HUES48 (cell line): ENCODE measurements around the gene NAGLU.

Experiments used
- H3K27ac ChIP-seq: one replicate; pipeline ENCODE4 v1.7.0; 2013; ENCODE audit warnings: low read depth, low read length, inconsistent platforms
- H3K27me3 ChIP-seq: 2 replicates; pipeline ENCODE4 v1.6.1; 2013; ENCODE audit warnings: mild to moderate bottlenecking, low read length; ENCODE audit not compliant: control insufficient read depth, insufficient read depth
- H3K36me3 ChIP-seq: 2 replicates; pipeline ENCODE4 v1.6.1; 2013; ENCODE audit warnings: low read length; ENCODE audit not compliant: control insufficient read depth, insufficient read depth
- H3K4me1 ChIP-seq: 2 replicates; pipeline ENCODE4 v1.6.1; 2013; ENCODE audit warnings: mild to moderate bottlenecking, low read length; ENCODE audit not compliant: control insufficient read depth, insufficient read depth
- H3K4me3 ChIP-seq: 2 replicates; pipeline ENCODE4 v1.5.1; 2013; ENCODE audit warnings: mild to moderate bottlenecking, low read depth, low read length
- H3K9ac ChIP-seq: 2 replicates; pipeline ENCODE4 v1.6.1; 2013; ENCODE audit warnings: mild to moderate bottlenecking, low read depth, low read length, moderate library complexity
- H3K9me3 ChIP-seq: 2 replicates; pipeline ENCODE4 v1.6.1; 2013; ENCODE audit warnings: low read length; ENCODE audit not compliant: control insufficient read depth, insufficient read depth

NAGLU gene

GRCh38 chr17:42536048-42536371, at the start of gene NAGLU:
NAGLU (plus strand) TSS chr17:42536241; CDS start chr17:42536273, 32 bp downstream.
- no peaks in the 10 kb centered on the region for H3K9me3 ChIP-seq
- peaks cover 16% of the 10 kb centered on the region for H3K27me3 ChIP-seq
- peak within 1 kb of the TSS; percentile 81 for H3K9ac ChIP-seq
- peak within 1 kb of the TSS; percentile 65 for H3K4me3 ChIP-seq
- peaks cover 11% of the 10 kb centered on the region; the same call in 1 of the 2 replicates for H3K36me3 ChIP-seq
- peak within 1 kb of the TSS; percentile 58 for H3K27ac ChIP-seq
- peaks cover 17% of the 10 kb centered on the region for H3K4me1 ChIP-seq

DNA sequence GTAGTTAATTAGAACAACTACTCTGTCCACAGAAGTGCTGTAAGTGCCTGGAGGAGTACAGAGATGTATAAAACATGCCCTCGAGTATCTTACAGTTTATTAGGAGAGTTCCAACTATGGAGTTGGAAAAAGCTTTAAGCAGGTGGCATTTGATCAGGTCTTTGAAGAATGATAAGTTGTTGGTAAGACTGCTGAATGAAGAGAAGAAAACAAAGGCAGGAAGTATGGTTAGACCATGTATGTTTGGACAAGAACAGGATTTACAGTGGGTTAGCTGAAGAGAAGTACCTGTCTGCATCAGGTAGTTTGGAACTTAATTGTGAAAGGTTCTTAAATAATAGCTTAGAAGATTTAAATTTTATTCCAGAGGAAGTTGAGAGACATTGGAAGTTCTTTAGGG, 48.0 kb upstream of the NAGLU start:
- H3K27ac ChIP-seq: no peak overlapping the region
- H3K9ac ChIP-seq: no peak overlapping the region
- H3K4me1 ChIP-seq: no peaks in the 10 kb centered on the region
- H3K4me3 ChIP-seq: no peak overlapping the region
- peaks cover 79% of the 10 kb centered on the region for H3K36me3 ChIP-seq
- no peaks in the 10 kb centered on the region for H3K9me3 ChIP-seq
- no peaks in the 10 kb centered on the region for H3K27me3 ChIP-seq

DNA sequence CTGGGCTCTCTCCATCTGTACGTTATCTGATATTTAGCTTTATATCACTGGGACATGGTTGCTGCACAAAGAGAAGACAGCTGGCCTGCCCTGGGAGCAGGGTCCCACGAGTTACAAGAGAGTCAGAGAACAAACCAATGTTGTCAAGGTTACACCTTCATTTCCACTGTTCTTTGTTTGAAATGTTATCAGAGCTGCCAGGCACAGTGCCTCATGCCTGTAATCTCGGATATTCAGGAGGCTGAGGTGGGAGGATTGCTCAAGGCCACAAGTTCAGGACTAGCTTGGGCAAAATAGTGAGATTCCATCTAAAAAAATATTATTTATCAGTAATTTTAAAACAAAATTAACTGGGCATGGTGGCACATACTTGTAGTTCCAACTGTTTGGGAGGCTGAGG, 42.7 kb upstream of the NAGLU start:
- no peaks in the 10 kb centered on the region for H3K4me1 ChIP-seq
- H3K27ac ChIP-seq: no peak overlapping the region
- no peaks in the 10 kb centered on the region for H3K27me3 ChIP-seq
- H3K36me3 ChIP-seq: peaks cover 81% of the 10 kb centered on the region
- H3K4me3 ChIP-seq: no peak overlapping the region
- no peak overlapping the region for H3K9ac ChIP-seq
- no peaks in the 10 kb centered on the region for H3K9me3 ChIP-seq

GRCh38 chr17:42494673-42495072, 41.4 kb upstream of the NAGLU start:
- H3K27me3 ChIP-seq: no peaks in the 10 kb centered on the region
- H3K4me1 ChIP-seq: no peaks in the 10 kb centered on the region
- peaks cover 77% of the 10 kb centered on the region for H3K36me3 ChIP-seq
- no peaks in the 10 kb centered on the region for H3K9me3 ChIP-seq
- H3K9ac ChIP-seq: no peak overlapping the region
- no peak overlapping the region for H3K4me3 ChIP-seq
- no peak overlapping the region for H3K27ac ChIP-seq

GRCh38 chr17:42498828-42499227, 37.2 kb upstream of the NAGLU start:
- Histone ChIP-seq H3K4me1 (no peaks in the 10 kb centered on the region), H3K9ac (no peak overlapping the region), H3K36me3 (peaks cover 82% of the 10 kb centered on the region), H3K4me3 (no peak overlapping the region), H3K9me3 (no peaks in the 10 kb centered on the region), H3K27ac (no peak overlapping the region), H3K27me3 (no peaks in the 10 kb centered on the region)

GRCh38 chr17:42502091-42502490, 34.0 kb upstream of the NAGLU start:
- peaks cover 70% of the 10 kb centered on the region for H3K36me3 ChIP-seq

GRCh38 chr17:42502926-42503325, 33.1 kb upstream of the NAGLU start:
- Histone ChIP-seq H3K27ac (no peak overlapping the region), H3K4me1 (no peaks in the 10 kb centered on the region), H3K9me3 (no peaks in the 10 kb centered on the region), H3K9ac (no peak overlapping the region), H3K36me3 (peaks cover 77% of the 10 kb centered on the region), H3K27me3 (no peaks in the 10 kb centered on the region), H3K4me3 (no peak overlapping the region)

More at GRCh38 chr17:42502091-42502490, 34.0 kb upstream of the NAGLU start:
- Histone ChIP-seq H3K27me3 (no peaks in the 10 kb centered on the region), H3K4me1 (no peaks in the 10 kb centered on the region), H3K4me3 (no peak overlapping the region), H3K9me3 (no peaks in the 10 kb centered on the region), H3K27ac (no peak overlapping the region), H3K9ac (no peak overlapping the region)

DNA sequence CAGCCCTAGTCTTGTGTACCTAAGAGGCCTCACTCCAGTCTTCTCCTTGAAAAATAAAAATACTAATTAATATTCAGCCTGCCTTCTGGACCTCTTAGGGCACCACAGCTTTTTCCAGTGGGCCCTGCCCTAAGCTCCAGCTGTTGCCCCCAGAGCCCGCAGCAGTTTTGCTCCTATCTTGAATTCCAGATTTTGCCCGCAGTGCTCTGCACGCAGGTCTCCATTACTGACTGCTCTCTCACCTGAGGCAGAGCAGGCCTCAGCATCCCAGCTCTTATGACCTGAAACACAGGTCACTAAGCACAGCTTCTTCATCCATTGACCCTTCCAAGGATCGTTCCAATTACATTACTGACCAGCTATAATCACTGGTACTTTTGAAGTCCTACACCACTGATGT, 28.4 kb upstream of the NAGLU start:
- H3K36me3 ChIP-seq: peaks cover 70% of the 10 kb centered on the region
- H3K4me1 ChIP-seq: no peaks in the 10 kb centered on the region
- no peak overlapping the region for H3K4me3 ChIP-seq
- H3K9me3 ChIP-seq: no peaks in the 10 kb centered on the region
- H3K9ac ChIP-seq: no peak overlapping the region
- no peaks in the 10 kb centered on the region for H3K27me3 ChIP-seq
- no peak overlapping the region for H3K27ac ChIP-seq

DNA sequence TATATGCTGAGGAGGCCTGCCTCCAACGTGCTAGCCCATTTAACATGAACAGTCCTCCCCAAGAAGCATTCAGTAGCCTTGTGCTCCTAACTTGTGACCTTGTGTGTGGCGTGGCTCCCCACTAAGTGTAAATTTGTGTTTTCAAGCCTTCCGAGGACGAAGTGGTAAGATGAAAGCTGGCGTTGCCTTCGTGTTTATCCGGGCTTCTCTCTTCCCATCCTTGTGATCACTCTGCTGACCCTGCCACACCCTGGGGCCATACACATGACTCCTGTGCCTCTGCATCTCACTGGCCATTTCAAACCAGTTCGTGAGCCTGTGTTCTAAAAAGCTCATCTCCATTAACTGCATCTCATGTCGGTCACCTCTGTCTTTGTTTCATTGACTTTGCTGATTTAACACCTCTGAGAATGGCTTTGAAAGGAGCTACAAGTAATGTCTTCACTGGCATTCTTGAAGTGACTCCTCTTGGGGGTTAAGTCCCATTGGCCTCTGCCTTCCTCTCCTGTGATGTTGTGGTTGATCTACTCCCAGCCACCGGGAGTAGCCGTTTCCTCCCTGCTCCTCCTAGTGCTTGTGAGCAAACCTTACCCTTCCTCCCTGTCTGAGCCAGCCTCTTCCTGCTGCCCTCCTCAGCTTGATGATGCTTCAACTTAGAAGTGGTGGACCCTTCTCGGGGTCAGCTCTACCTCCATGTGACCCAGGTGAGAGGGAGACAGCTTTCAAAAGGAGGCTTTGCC, 27.4 kb upstream of the NAGLU start:
- Histone ChIP-seq H3K9ac (no peak overlapping the region), H3K4me3 (no peak overlapping the region), H3K9me3 (no peaks in the 10 kb centered on the region), H3K4me1 (no peaks in the 10 kb centered on the region), H3K36me3 (peaks cover 62% of the 10 kb centered on the region), H3K27ac (no peak overlapping the region), H3K27me3 (no peaks in the 10 kb centered on the region)

DNA sequence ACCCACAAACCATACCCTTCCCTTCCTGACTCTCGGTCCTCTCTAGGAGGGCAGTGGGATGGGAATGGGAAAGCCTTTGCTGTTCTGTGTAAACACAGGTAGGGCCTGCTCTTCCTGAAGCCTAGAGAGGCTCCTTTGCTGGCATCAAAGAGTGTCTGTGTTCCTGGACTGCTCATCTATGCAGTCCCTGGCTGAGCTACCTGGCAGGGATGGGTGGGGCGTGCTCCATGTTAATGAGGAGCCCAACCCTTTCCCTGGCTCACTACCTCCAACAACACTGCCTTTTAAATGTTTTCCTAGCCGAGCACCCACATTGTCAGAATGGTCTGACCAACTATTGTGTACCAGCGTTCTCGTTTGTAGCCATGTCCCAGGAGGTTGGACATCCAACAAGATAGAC, 26.6 kb upstream of the NAGLU start:
- Histone ChIP-seq H3K4me1 (no peaks in the 10 kb centered on the region), H3K36me3 (peaks cover 62% of the 10 kb centered on the region), H3K4me3 (no peak overlapping the region), H3K9ac (no peak overlapping the region), H3K9me3 (no peaks in the 10 kb centered on the region), H3K27ac (no peak overlapping the region), H3K27me3 (no peaks in the 10 kb centered on the region)

DNA sequence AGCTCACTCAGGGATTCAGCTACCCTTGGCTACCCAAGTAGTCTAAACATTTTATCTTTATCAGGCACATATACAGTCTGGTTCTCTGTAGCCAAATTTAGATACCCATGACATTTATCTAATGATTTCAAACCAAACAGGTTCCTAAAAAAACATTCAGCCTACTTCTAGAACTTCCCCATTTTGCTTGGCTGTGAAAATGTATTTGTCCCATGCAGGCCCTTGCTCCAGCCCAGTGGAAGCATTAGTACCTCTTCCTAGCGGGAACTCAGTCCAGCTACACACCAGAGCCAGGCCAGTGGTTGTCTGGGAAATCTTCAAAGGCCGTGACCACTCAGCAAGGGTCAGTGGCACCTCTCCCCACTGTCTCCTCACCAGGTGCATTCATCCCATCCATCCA, 26.2 kb upstream of the NAGLU start:
- Histone ChIP-seq H3K9me3 (no peaks in the 10 kb centered on the region), H3K4me3 (no peak overlapping the region), H3K27ac (no peak overlapping the region), H3K36me3 (peaks cover 62% of the 10 kb centered on the region), H3K27me3 (no peaks in the 10 kb centered on the region), H3K9ac (no peak overlapping the region), H3K4me1 (no peaks in the 10 kb centered on the region)
